Measurements from ENCODE around the gene KLRC1. TPM values are rescaled to one million over a fixed set of nuclear protein-coding genes. Genes with fewer than 3 reads are reported as not detected.
"Not testable (repeated sequence)": the region's sequence is repeated elsewhere in the genome, so short reads cannot be mapped to it uniquely, and the experiment has no call there.

KLRC1 gene
- total RNA-seq, 3 donors from 2014 or later: 0.48 to 8.3 (median 3.3) TPM

- intact Hi-C loops (cut with DNase I; ENCODE audit: low total_unique reads): no loop called here
- Histone ChIP-seq H3K27ac (no peak overlapping the region), H3K36me3 (no peaks in the 10 kb centered on the region), H3K27me3 (no peaks in the 10 kb centered on the region), H3K9me3 (no peaks in the 10 kb centered on the region), H3K4me1 (peaks cover 0 to under 1% of the 10 kb centered on the region in 2 donors), H3K4me3 (no peak overlapping the region)
- no peak for DNase-seq (ENCODE audit: low spot score in 2 of 2)
- TF ChIP-seq POLR2AphosphoS5 (IDR thresholded peaks at IDR 0.05) (no peak), POLR2A (IDR thresholded peaks at IDR 0.05) (no peak), CTCF (IDR thresholded peaks at IDR 0.05) (no peak)
Measured at GRCh38 chr12:10400829-10401228, 52.3 kb downstream of the KLRC1 start.

GRCh38 chr12:10398168-10398567 lies 55.0 kb downstream of the KLRC1 start:
- Histone ChIP-seq H3K27ac (no peak overlapping the region), H3K9me3 (no peaks in the 10 kb centered on the region), H3K36me3 (no peaks in the 10 kb centered on the region), H3K4me1 (peaks cover 0 to 4% of the 10 kb centered on the region in 2 donors), H3K4me3 (no peak overlapping the region), H3K27me3 (no peaks in the 10 kb centered on the region)
- intact Hi-C loops (cut with DNase I; ENCODE audit: low total_unique reads): no loop called here
- no peak for TF ChIP-seq POLR2AphosphoS5 (IDR thresholded peaks at IDR 0.05)
- TF ChIP-seq POLR2A (IDR thresholded peaks at IDR 0.05): no peak
- no peak for TF ChIP-seq CTCF (IDR thresholded peaks at IDR 0.05)
- no peak for DNase-seq (ENCODE audit: low spot score in 2 of 2)

GRCh38 chr12:10397296-10397695 lies 55.9 kb downstream of the KLRC1 start:
- Histone ChIP-seq H3K27me3 (no peaks in the 10 kb centered on the region), H3K4me1 (peaks cover 0 to 4% of the 10 kb centered on the region in 2 donors), H3K4me3 (no peak overlapping the region), H3K27ac (no peak overlapping the region), H3K36me3 (no peaks in the 10 kb centered on the region), H3K9me3 (no peaks in the 10 kb centered on the region)
- TF ChIP-seq CTCF (IDR thresholded peaks at IDR 0.05) (no peak), POLR2AphosphoS5 (IDR thresholded peaks at IDR 0.05) (no peak), POLR2A (IDR thresholded peaks at IDR 0.05) (no peak)
- no peak for DNase-seq (ENCODE audit: low spot score in 2 of 2)
- intact Hi-C loops (cut with DNase I; ENCODE audit: low total_unique reads): no loop called here

DNA sequence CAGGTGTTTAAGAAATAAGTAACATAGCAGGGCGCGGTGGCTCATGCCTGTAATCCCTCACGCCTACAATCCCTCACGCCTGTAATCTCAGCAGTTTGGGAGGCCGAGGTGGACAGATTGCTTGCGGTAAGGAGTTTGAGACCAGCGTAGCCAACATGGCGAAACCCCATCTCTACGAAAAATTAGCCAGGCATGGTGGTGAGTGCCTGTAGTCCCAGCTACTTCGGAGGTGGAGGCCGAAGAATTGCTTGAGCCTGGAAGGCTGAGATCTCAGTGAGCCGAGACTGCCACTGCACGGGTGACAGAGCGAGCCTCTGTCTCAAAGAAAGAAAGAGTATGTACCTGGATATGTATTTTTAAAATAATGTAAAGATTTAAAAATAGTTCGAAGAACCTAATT lies 57.0 kb downstream of the KLRC1 start:
- DNase-seq (ENCODE audit: low spot score in 2 of 2); H3K27me3 ChIP-seq; H3K36me3 ChIP-seq; intact Hi-C loops (cut with DNase I; ENCODE audit: low total_unique reads); H3K4me1 ChIP-seq; H3K9me3 ChIP-seq: not testable (repeated sequence)
- H3K4me3 ChIP-seq: peak overlapping the region in 1 of 3 donors; percentile 44
- peak overlapping the region; percentile 75 to 86 for H3K27ac ChIP-seq

Other genes with a start within 250 kb of the KLRC1 start
- 100 to 1,000 TPM; 146 to 182 (median 155) TPM for gene GABARAPL1, start 240.5 kb downstream of the KLRC1 start, total RNA-seq
- gene KLRD1, start 145.5 kb downstream of the KLRC1 start, total RNA-seq: 1 to 10 TPM in 2 of 3 donors, under 1 TPM in 1; 0.96 to 2.5 (median 2.3) TPM
- gene KLRK1, start 63.3 kb downstream of the KLRC1 start, total RNA-seq: 1 to 10 TPM; 2.6 to 7.0 (median 3.8) TPM
- 1 to 10 TPM in 1 of 3 donors, under 1 TPM in 1, not detected in 1; 0.66 to 1.5 TPM for gene KLRC4, start 43.6 kb downstream of the KLRC1 start, total RNA-seq
- gene KLRC3, start 32.8 kb downstream of the KLRC1 start, total RNA-seq: not detected
- 1 to 10 TPM; 1.6 to 2.1 (median 2.0) TPM for gene KLRC2, start 17.4 kb downstream of the KLRC1 start, total RNA-seq
- under 1 TPM in 2 of 3 donors, not detected in 1; 0.33 to 0.48 TPM for gene EIF2S3B, start 52.5 kb upstream of the KLRC1 start, total RNA-seq
- 10 to 100 TPM; 10.9 to 34.1 (median 17.4) TPM for gene MAGOHB, start 160.2 kb upstream of the KLRC1 start, total RNA-seq
- gene STYK1, start 220.7 kb upstream of the KLRC1 start, total RNA-seq: 1 to 10 TPM in 2 of 3 donors, under 1 TPM in 1; 0.32 to 4.9 (median 3.5) TPM